Trophoblast cell (in vitro differentiated cells and primary cell): Measurements from ENCODE around the gene SLIT3.
A peak's percentile ranks its signal among the peaks of the same experiment; 100 is the strongest.

Experiments
- DNase-seq, 2 donors: peaks; one replicate each; pipeline ENCODE4 v3.0.0-alpha.2; 2016
- H2AFZ ChIP-seq: 2 replicates; pipeline ENCODE4 v1.6.1; 2013; ENCODE audit warnings: low read length, moderate library complexity, mild to moderate bottlenecking; ENCODE audit not compliant: insufficient read depth, poor library complexity
- H2AK5ac ChIP-seq: 2 replicates; pipeline ENCODE4 v1.6.1; 2013; ENCODE audit warnings: mild to moderate bottlenecking, low read length
- H2BK120ac ChIP-seq: 2 replicates; pipeline ENCODE4 v1.6.1; 2013; ENCODE audit warnings: low read length, mild to moderate bottlenecking, moderate library complexity; ENCODE audit not compliant: insufficient read depth, poor library complexity
- H2BK12ac ChIP-seq: 2 replicates; pipeline ENCODE4 v1.6.1; 2013; ENCODE audit warnings: mild to moderate bottlenecking, low read length, moderate library complexity
- H2BK5ac ChIP-seq: 2 replicates; pipeline ENCODE4 v1.6.1; 2013; ENCODE audit warnings: low read length, low read depth, moderate library complexity, mild to moderate bottlenecking; ENCODE audit not compliant: poor library complexity
- H3K14ac ChIP-seq: 2 replicates; pipeline ENCODE4 v1.6.1; 2013; ENCODE audit warnings: mild to moderate bottlenecking, low read length
- H3K18ac ChIP-seq: 2 replicates; pipeline ENCODE4 v1.6.1; 2013; ENCODE audit warnings: mild to moderate bottlenecking, low read length
- H3K23ac ChIP-seq: 2 replicates; pipeline ENCODE4 v1.6.1; 2013; ENCODE audit warnings: low read length
- H3K27ac ChIP-seq: 2 replicates; pipeline ENCODE4 v1.5.1; 2013; ENCODE audit warnings: low read depth, mild to moderate bottlenecking, inconsistent platforms, low read length, moderate library complexity
- H3K27me3 ChIP-seq: 2 replicates; pipeline ENCODE4 v1.6.1; 2013; ENCODE audit warnings: inconsistent platforms, mild to moderate bottlenecking, low read length, moderate library complexity; ENCODE audit not compliant: insufficient read depth
- H3K36me3 ChIP-seq, 2 experiments: 1 replicate in 1 of 2; 2 replicates in 1 of 2; pipeline ENCODE4 v1.6.1; 2013; ENCODE audit warnings: low read length in 2 of 2, mild to moderate bottlenecking in 2 of 2, moderate library complexity in 1 of 2; ENCODE audit not compliant: insufficient read depth in 2 of 2, control insufficient read depth in 1 of 2
- H3K4ac ChIP-seq: 2 replicates; pipeline ENCODE4 v1.6.1; 2013; ENCODE audit warnings: low read depth, mild to moderate bottlenecking, low read length, moderate library complexity
- H3K4me1 ChIP-seq, 2 experiments: 1 replicate in 1 of 2; 2 replicates in 1 of 2; pipeline ENCODE4 v1.6.1; 2013; ENCODE audit warnings: low read length in 2 of 2, mild to moderate bottlenecking in 2 of 2, moderate library complexity in 1 of 2; ENCODE audit not compliant: insufficient read depth in 2 of 2, control insufficient read depth in 1 of 2
- H3K4me2 ChIP-seq: 2 replicates; pipeline ENCODE4 v1.6.1; 2013; ENCODE audit warnings: inconsistent platforms, mild to moderate bottlenecking, low read length, moderate library complexity
- H3K4me3 ChIP-seq: 2 replicates; pipeline ENCODE4 v1.5.1; 2013; ENCODE audit warnings: mild to moderate bottlenecking, low read depth, low read length, inconsistent platforms
- H3K79me1 ChIP-seq: one replicate; pipeline ENCODE4 v1.6.1; 2013; ENCODE audit warnings: low read length
- H3K79me2 ChIP-seq: 2 replicates; pipeline ENCODE4 v1.6.1; 2013; ENCODE audit warnings: low read length, mild to moderate bottlenecking; ENCODE audit not compliant: control insufficient read depth, insufficient read depth, poor library complexity
- H3K9ac ChIP-seq: 2 replicates; pipeline ENCODE4 v1.6.1; 2013; ENCODE audit warnings: mild to moderate bottlenecking, low read length
- H3K9me3 ChIP-seq: 2 replicates; pipeline ENCODE4 v1.6.1; 2013; ENCODE audit warnings: low read depth, mild to moderate bottlenecking, control low read depth, inconsistent platforms, low read length; ENCODE audit not compliant: insufficient read depth
- H4K12ac ChIP-seq: 2 replicates; pipeline ENCODE4 v1.6.1; 2013; ENCODE audit warnings: low read depth, mild to moderate bottlenecking, low read length, moderate library complexity
- H4K8ac ChIP-seq: 2 replicates; pipeline ENCODE4 v1.6.1; 2013; ENCODE audit warnings: low read depth, mild to moderate bottlenecking, low read length, moderate library complexity
- H4K91ac ChIP-seq: one replicate; pipeline ENCODE4 v1.6.1; 2013; ENCODE audit warnings: low read depth, mild to moderate bottlenecking, low read length, moderate library complexity
- WGBS: extraction: QIAGEN DNeasy Blood & Tissue Kit; methylation state at CpG from one replicate; pipeline ENCODE4 v1.1.7; 2013; ENCODE audit warnings: missing lambda C conversion rate; ENCODE audit not compliant: insufficient read length, insufficient coverage; ENCODE audit errors: extremely low coverage; 5-methylcytosine and 5-hydroxymethylcytosine counted together

SLIT3 gene

DNA sequence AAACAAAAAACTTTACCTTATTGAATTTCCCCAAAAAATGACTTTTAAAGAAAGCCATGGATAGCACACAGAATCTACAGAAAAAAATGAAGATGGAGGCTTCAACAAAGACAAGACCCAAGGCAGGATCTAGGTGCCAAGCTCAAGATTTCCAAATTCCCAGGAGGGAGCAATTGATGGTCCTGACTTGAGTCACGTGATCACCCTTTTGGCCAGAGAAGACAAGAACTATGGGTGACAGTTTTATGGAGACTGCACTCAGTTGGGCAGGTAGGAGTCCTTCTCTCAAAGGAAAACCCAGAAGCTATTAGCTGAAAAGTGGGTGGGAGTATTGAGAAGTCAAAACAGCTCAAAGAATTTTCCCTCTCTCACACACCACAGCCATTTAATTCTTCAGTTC, 3.2 kb upstream of the SLIT3 start:
- peak overlapping the region; percentile 7 for H4K91ac ChIP-seq
- H2AFZ ChIP-seq = no peak overlapping the region
- peak overlapping the region; percentile 30 for H2BK12ac ChIP-seq
- no peak overlapping the region for H3K4me3 ChIP-seq
- H2BK120ac ChIP-seq = no peak overlapping the region
- no peak overlapping the region for H3K14ac ChIP-seq
- no peak overlapping the region for H4K12ac ChIP-seq
- H3K36me3 ChIP-seq = no peaks in the 10 kb centered on the region
- H3K18ac ChIP-seq = no peak overlapping the region
- no peak for DNase-seq
- no peak overlapping the region for H3K23ac ChIP-seq
- peaks cover 11% of the 10 kb centered on the region for H3K79me1 ChIP-seq
- no peaks in the 10 kb centered on the region for H3K9me3 ChIP-seq
- no peak overlapping the region for H2BK5ac ChIP-seq
- no peak overlapping the region for H4K8ac ChIP-seq
- no peaks in the 10 kb centered on the region for H3K27me3 ChIP-seq
- no peak overlapping the region for H3K9ac ChIP-seq
- H3K4me1 ChIP-seq = peaks cover 17 to 26% of the 10 kb centered on the region in 2 experiments
- H3K79me2 ChIP-seq = peaks cover 6% of the 10 kb centered on the region
- H3K27ac ChIP-seq = no peak overlapping the region
- H2AK5ac ChIP-seq = no peak overlapping the region
- WGBS = no CpG with 5 or more reads among the region's 1 CpG
- H3K4ac ChIP-seq = no peak overlapping the region
- no peak overlapping the region for H3K4me2 ChIP-seq

DNA sequence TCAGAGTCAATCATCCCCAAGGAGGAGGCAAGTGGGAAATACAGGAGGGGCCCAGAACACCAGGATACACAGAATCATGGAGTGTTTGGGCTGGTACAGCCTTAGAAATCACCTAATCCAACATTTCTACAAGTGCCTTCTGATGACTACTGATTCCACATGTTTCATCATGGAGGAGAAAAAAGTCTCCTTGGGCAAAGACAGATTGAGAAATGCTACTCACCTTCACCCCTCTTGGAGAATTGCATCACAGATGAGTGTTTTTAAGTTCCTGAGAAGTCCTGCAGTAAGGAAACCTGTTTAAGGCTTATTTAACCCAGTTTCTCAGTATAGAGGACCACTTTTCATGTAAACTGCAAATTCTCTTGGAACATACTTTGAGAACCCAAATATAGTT, 2.2 kb upstream of the SLIT3 start:
- Histone ChIP-seq H3K36me3 (no peaks in the 10 kb centered on the region), H3K4me2 (no peak overlapping the region), H3K4me1 (peaks cover 17 to 29% of the 10 kb centered on the region in 2 experiments), H3K4ac (no peak overlapping the region), H4K91ac (peak overlapping the region; percentile 36), H4K8ac (peak overlapping the region; percentile 25), H2BK120ac (peak overlapping the region; percentile 4), H3K27me3 (no peaks in the 10 kb centered on the region), H2AFZ (no peak overlapping the region), H3K23ac (no peak overlapping the region), H2AK5ac (no peak overlapping the region), H3K79me1 (peaks cover 11% of the 10 kb centered on the region), H2BK5ac (no peak overlapping the region), H3K14ac (no peak overlapping the region), H4K12ac (no peak overlapping the region), H3K9ac (no peak overlapping the region), H3K4me3 (no peak overlapping the region), H3K9me3 (no peaks in the 10 kb centered on the region), H3K18ac (no peak overlapping the region), H3K27ac (peak overlapping the region; percentile 47), H3K79me2 (peaks cover 6% of the 10 kb centered on the region), H2BK12ac (peak overlapping the region; percentile 46)
- no peak for DNase-seq

- H3K27me3 ChIP-seq = no peaks in the 10 kb centered on the region
- H3K9ac ChIP-seq = no peak overlapping the region
- H3K14ac ChIP-seq = no peak overlapping the region
- peak overlapping the region; percentile 36 for H4K91ac ChIP-seq
- no peak overlapping the region for H3K4me3 ChIP-seq
- peak overlapping the region; percentile 25 for H4K8ac ChIP-seq
- DNase-seq = peak; percentile 61 to 93
- no peak overlapping the region for H3K4ac ChIP-seq
- no peak overlapping the region for H2AK5ac ChIP-seq
- no peak overlapping the region for H3K18ac ChIP-seq
- WGBS = no CpG with 5 or more reads among the region's 17 CpGs
- H3K4me1 ChIP-seq = peaks cover 19 to 28% of the 10 kb centered on the region in 2 experiments
- peaks cover 11% of the 10 kb centered on the region for H3K79me1 ChIP-seq
- H2AFZ ChIP-seq = no peak overlapping the region
- H2BK5ac ChIP-seq = no peak overlapping the region
- H2BK120ac ChIP-seq = peak overlapping the region; percentile 4
- H3K27ac ChIP-seq = peak overlapping the region; percentile 47
- H3K36me3 ChIP-seq = peaks cover 0 to 2% of the 10 kb centered on the region in 2 experiments
- H3K23ac ChIP-seq = no peak overlapping the region
- H3K79me2 ChIP-seq = peaks cover 6% of the 10 kb centered on the region
- no peaks in the 10 kb centered on the region for H3K9me3 ChIP-seq
- no peak overlapping the region for H4K12ac ChIP-seq
- H3K4me2 ChIP-seq = no peak overlapping the region
- H2BK12ac ChIP-seq = peak overlapping the region; percentile 46
These were observed 1.7 kb upstream of the SLIT3 start for GRCh38 chr5:169302491-169303118.

DNA sequence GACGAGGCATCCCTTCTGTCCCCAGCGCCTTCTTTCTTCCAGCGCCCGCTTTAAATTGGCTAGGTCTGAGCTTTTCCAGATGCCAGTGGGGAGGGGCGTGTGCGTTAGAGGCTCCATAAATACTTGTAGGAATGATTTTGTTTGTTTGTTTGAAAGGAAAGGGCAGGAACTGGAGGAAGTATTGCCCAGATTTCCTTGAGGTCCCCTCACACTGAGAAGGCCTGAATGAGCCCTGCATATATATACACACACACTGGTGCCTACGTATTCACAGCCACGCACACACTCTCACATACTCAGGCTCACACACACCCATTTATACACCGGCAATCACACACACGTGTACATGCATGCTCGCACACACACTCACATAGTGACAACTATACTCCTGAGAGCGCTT, 1.0 kb upstream of the SLIT3 start:
- no CpG with 5 or more reads among the region's 12 CpGs for WGBS
- no peak overlapping the region for H3K4me3 ChIP-seq
- H3K9me3 ChIP-seq = no peaks in the 10 kb centered on the region
- peaks cover 6% of the 10 kb centered on the region for H3K79me2 ChIP-seq
- H3K27ac ChIP-seq = peak overlapping the region; percentile 48
- peak overlapping the region; percentile 42 for H2BK12ac ChIP-seq
- H4K12ac ChIP-seq = no peak overlapping the region
- H4K8ac ChIP-seq = no peak overlapping the region
- peak overlapping the region; percentile 58 for H3K4me2 ChIP-seq
- no peak overlapping the region for H2AFZ ChIP-seq
- no peak overlapping the region for H3K23ac ChIP-seq
- H3K27me3 ChIP-seq = no peaks in the 10 kb centered on the region
- peak overlapping the region; percentile 65 for H3K14ac ChIP-seq
- H4K91ac ChIP-seq = peak overlapping the region; percentile 48
- peak overlapping the region; percentile 5 for H2BK120ac ChIP-seq
- H3K4me1 ChIP-seq = peaks cover 19 to 25% of the 10 kb centered on the region in 2 experiments
- no peak overlapping the region for H2AK5ac ChIP-seq
- no peak for DNase-seq
- peak overlapping the region; percentile 42 for H3K18ac ChIP-seq
- peaks cover 11% of the 10 kb centered on the region for H3K79me1 ChIP-seq
- H2BK5ac ChIP-seq = peak overlapping the region; percentile 23
- peaks cover 0 to 2% of the 10 kb centered on the region in 2 experiments for H3K36me3 ChIP-seq
- H3K9ac ChIP-seq = peak overlapping the region; percentile 7
- no peak overlapping the region for H3K4ac ChIP-seq
